T-helper 9 cell (primary cell): ENCODE data around the gene NUBP1.
"Not testable (repeated sequence)": the region's sequence is repeated elsewhere in the genome, so short reads cannot be mapped to it uniquely, and the experiment has no call there.

ENCODE experiments used
- DNase-seq: peaks from one replicate; pipeline ENCODE4 v3.0.0-alpha.2; 2020

The NUBP1 gene

GRCh38 chr16:10752843-10753523 is 9.3 kb downstream of the NUBP1 start:
- no peak for DNase-seq

DNA sequence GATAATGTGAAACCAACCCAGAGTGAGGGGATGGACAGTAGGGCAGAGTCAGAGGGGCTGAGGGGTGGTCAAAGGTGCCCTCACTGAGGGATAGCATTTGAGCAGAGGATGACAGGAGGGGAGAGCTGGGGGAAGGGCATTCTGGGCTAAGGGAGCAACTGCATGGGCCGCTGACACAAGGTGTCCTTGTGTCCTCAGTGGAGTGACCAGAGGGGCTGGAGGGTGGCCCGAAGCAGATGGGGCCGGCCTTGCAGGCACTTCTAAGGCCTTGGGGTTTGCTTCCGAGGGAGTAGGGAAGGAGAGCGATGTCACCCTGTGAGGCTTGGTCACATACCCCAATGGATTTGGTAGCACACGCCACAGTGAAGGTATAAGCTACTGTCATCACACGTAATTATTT is 10.0 kb downstream of the NUBP1 start:
- no peak for DNase-seq

DNA sequence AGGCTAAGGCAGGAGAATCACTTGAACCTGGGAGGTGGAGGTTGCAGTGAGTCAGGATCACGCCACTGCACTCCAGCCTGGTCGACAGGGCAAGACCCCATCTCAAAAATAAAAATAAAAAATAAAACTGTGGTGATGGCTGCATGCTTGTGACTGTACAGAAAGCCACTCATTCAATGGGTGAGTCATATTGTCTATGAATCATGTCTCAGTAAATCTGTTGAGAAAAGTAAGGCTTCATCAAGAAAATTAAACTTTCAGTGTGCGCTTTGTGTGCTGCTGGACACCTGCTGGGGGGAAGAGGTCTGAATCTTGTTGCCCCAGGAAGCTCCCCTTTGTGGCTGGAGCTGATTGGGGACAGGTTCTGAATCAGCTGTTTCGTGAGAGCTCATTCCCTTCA is 11.3 kb downstream of the NUBP1 start:
- no peak for DNase-seq

DNA sequence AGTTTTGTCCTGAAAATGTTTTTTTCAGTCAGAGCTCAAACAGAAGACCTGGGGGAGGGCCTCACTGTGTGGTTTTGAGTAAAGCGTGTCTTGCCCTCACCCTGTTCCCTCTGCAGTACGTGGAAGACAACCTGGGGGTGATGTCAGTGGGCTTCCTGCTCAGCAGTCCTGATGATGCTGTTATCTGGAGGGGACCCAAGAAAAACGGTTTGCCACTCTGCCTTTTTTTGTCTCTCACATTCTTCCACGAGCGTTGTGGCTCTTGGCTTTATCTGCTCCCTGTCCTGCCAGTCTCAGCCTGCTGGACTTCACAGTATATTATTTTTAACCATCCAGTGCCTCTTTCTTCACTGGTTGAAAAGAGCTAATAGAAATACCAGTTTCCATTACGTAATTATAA is 12.9 kb downstream of the NUBP1 start:
- DNase-seq, result no peak

DNA sequence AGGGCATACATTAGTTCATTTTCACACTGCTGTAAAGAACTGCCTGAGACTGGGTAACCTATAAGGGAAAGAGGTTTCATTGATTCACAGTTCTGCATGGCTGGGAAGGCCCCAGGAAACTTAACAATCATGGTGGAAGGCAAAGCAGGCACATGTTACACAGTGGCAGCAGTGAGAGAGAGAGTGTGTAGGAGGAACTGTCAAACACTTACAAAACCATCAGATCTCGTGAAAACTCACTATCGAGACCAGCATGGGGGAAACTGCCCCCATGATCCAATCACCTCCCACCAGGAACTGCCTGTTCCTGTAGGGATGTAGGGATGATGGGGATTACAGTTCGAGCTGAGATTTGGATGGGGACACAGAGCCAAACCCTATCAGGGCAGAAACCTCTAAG is 17.2 kb downstream of the NUBP1 start:
- DNase-seq, result no peak

GRCh38 chr16:10761373-10761772 is 17.7 kb downstream of the NUBP1 start:
- no peak for DNase-seq

- no peak for DNase-seq
Measured at GRCh38 chr16:10762336-10763016, 18.8 kb downstream of the NUBP1 start.

GRCh38 chr16:10763456-10763855 is 19.8 kb downstream of the NUBP1 start:
- DNase-seq, result no peak

DNA sequence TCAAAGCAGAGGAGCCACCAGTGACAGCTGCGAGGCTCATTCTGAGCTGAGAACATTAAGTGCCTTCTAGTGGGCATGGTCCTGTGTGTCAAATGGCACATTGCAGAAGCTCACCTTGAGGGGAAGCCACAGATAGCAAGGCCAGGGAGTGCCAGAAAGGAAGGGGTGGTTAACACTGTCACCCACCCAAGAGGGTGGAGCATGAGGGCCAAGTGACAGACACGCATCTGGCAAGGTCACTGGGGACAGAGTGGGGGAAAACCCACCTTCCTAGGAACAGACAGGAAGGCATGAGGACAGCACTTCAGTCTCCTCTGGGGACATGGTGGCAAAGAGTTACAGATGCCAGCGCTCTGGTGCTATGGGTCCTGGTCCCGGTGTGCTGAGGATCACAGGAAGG is 22.1 kb downstream of the NUBP1 start:
- no peak for DNase-seq

DNA sequence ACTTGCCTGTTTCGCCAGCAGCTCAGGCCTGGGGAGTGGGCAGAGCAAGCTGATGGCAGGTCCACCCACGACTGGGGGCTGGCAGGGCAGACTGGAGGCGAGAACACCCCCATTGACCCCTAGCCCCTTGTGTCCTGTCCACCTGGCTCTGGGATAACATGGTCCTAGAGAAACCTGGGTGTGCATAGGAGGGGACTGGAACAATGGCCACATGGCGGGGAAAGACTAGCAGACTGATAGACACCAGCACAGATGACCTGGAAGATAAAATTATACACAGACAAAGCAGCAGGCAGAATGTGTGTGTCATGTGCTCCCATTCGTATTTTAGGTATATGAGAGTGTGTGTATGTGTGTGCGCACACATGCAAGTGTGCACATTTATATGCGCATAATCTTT is 23.5 kb downstream of the NUBP1 start:
- DNase-seq, result no peak

DNA sequence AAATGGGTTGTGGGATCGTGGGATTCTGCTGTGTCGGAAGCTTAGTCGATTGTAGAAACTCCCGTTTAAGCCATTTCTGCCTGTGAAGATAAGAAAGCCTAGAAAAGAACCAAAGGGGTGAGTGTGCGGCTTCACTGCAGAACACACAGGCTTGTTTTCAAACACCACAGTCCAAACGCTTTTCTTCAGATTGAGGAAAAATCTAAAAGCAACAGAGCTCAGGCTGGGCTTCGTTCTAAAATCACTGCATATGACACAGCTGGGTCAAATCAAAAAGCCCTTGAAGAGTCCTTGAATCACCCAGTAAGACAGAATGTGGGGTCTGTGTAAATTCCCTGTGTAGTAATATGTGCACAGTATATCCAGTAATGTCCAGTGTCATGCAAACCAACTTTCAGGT is 25.7 kb downstream of the NUBP1 start:
- DNase-seq, result no peak

GRCh38 chr16:10770907-10771306 is 27.3 kb downstream of the NUBP1 start:
- DNase-seq, result no peak

DNA sequence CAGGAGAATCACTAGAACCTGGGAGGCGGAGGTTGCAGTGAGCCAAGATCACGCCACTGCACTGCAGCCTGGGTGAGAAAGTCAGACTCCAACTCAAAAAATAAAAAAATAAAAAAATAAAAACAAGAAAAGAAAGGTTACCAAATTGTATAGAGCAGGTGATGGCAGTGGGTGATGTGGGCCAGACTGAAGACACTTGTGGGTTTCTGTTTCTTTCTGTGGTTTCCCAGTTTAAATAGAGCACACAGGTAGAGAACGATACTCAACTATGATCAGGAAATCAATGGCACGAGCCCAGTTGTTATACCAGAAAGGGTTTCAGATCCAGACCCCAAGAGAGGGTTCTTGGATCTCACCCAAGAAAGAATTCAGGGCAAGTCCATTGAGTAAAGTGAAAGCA is 32.6 kb downstream of the NUBP1 start:
- DNase-seq, result no peak

GRCh38 chr16:10776923-10777322 is 33.3 kb downstream of the NUBP1 start:
- DNase-seq, result not testable (repeated sequence)

GRCh38 chr16:10777356-10777755 is 33.7 kb downstream of the NUBP1 start:
- DNase-seq, result no peak

DNA sequence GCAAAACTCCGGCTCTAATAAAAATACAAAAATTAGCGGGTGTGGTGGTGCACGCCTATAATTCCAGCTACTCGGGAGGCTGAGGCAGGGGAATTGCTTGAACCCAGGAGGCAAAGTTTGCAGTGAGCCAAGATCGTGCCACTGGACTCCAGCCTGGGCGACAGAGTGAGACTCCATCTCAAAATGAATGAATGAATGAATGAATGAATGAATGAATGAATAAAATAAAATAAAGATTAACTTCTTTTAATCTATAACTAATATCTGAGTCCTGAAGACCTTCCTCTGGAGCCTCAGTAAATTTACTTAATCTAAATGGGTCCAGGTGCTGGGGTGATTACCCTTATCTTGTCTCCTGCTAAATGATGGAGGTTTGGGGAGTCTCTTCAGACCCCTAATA is 36.3 kb downstream of the NUBP1 start:
- not testable (repeated sequence) for DNase-seq

DNA sequence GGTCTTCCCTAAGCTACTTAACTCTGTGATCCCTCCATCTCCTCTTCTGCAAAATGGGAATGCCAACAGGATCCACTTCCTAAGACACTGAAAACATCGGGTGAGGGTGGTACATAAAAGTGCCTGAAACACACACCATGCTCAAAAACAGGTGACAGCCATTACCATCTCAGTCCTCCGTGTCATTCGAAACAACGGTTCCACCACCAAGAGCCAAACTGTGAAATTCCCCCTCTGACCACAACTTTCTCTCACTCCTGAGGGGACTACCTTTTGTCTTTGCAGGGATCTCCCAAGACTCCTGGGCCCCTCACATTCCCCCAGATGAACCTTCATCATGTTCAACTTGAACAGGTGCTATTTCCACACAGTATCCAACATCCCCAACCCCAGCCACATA is 37.0 kb downstream of the NUBP1 start:
- no peak for DNase-seq

GRCh38 chr16:10782628-10783027 is 39.0 kb downstream of the NUBP1 start:
- DNase-seq, result no peak

DNA sequence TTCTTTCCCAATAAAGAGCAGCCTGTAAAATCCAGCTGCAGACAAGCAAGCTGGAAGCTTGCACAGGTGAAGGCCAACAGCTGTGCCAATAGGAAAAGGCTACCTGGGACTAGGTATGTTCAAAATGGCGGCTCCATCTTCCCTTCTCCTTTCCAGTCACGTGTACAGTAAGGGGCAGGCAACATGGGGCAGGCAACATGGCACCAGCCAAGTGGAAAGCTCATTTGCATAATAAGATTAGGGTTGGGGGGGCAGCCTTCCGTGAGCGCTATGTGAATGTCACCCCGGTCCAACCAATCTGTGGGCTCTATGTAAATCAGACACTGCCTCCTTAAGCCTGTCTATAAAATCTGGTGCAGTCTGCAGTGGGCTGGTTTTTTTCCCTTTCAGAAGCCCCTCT is 43.7 kb downstream of the NUBP1 start:
- no peak for DNase-seq

DNA sequence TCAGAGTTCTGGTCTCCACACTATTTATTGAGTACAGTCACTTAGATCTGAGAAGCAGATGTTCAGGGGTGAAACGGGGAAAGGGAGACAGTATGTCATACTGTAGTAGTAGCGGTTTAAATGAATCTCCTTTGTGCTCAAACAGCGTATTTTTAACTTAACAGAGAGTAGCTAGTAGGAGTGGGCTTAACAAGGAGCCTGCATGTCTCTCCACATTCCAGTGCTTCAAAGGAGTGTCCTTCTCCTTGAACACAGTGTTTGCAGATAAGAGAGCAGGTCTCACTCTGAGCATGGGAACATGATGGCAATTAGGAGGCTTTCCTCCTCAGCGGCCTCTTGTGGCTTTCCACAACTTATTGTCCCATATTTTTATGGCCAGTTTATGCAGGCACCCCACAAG is 45.0 kb downstream of the NUBP1 start:
- DNase-seq, result not testable (repeated sequence)

- no peak for DNase-seq
Measured at GRCh38 chr16:10791048-10791447, 47.4 kb downstream of the NUBP1 start.

- DNase-seq, result no peak
Measured at GRCh38 chr16:10799736-10800135, 56.1 kb downstream of the NUBP1 start.

GRCh38 chr16:10805334-10805733 is 61.7 kb downstream of the NUBP1 start:
- no peak for DNase-seq

DNA sequence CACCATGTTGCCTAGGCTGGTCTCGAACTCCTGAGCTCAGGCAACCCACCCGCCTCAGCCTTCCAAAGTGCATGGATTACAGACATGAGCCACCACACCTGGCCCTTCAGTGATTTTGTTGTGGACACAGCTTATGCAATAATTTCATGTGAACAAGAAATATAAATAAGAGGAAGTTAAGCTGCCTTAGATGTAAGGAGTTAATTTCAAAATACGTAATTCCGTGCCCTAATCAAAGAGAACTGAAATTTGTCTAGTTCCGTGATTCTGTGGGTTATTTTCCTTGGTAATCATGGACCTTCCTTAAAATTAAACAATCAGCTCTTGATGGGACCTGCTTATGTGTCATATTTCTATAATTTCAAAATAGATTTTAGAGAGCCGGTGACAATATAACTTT is 63.1 kb downstream of the NUBP1 start:
- no peak for DNase-seq

- DNase-seq, result no peak
Measured at GRCh38 chr16:10808218-10808617, 64.6 kb downstream of the NUBP1 start.
